Subcutaneous abdominal adipose tissue (tissue), 5 donors: ENCODE measurements around the gene LRP2.

ENCODE experiments used
- H3K27ac ChIP-seq: one replicate; pipeline ENCODE4 v1.7.0; 2013; ENCODE audit warnings: low read depth, mild to moderate bottlenecking, inconsistent platforms, low read length, moderate library complexity
- H3K27me3 ChIP-seq, 5 donors: one replicate each; pipeline ENCODE4 v1.7.0; 2013; ENCODE audit warnings: low read length in 5 of 5, inconsistent platforms in 1 of 5; ENCODE audit not compliant: control insufficient read depth in 5 of 5, insufficient read depth in 4 of 5
- H3K36me3 ChIP-seq, 5 donors: one replicate each; pipeline ENCODE4 v1.7.0; 2013; ENCODE audit warnings: low read length in 5 of 5; ENCODE audit not compliant: control insufficient read depth in 5 of 5, insufficient read depth in 5 of 5
- H3K4me1 ChIP-seq, 5 donors: one replicate each; pipeline ENCODE4 v1.7.0; 2013; ENCODE audit warnings: low read length in 5 of 5, mild to moderate bottlenecking in 3 of 5, moderate library complexity in 1 of 5; ENCODE audit not compliant: control insufficient read depth in 5 of 5, insufficient read depth in 5 of 5
- H3K4me3 ChIP-seq, 5 donors: one replicate each; pipeline ENCODE4 v1.7.0; 2013; ENCODE audit warnings: low read length in 5 of 5, low read depth in 1 of 5
- H3K9ac ChIP-seq, 5 donors: one replicate each; pipeline ENCODE4 v1.7.0; 2013; ENCODE audit warnings: low read length in 5 of 5, mild to moderate bottlenecking in 4 of 5, moderate library complexity in 3 of 5
- H3K9me3 ChIP-seq, 5 donors: one replicate each; pipeline ENCODE4 v1.7.0; 2013; ENCODE audit warnings: low read length in 5 of 5; ENCODE audit not compliant: control insufficient read depth in 5 of 5
- donor health status: healthy.
- donor health status: healthy.
- donor health status: healthy.
- donor health status: healthy.
- donor health status: healthy.

LRP2 gene

DNA sequence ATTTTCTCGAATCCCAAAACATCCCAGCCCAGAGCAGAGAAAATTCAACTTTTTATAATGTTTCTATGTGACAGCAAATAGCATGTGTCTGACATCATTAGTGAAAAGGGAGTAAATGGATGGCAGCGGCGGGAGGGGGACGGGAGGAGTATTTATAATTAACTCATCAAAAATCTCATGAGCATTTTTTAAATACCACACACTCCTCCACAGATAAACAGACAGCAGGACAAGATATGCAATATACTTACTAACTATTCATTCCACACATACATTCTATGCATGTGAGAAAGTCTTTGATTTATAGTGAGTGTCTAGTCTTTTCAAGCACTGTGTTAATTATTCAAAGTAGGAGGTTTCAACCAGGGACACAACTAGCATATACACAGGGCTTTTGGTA lies 107.6 kb downstream of the LRP2 start:
- H3K4me1 ChIP-seq, result no peaks in the 10 kb centered on the region
- H3K36me3 ChIP-seq, result no peaks in the 10 kb centered on the region
- no peak overlapping the region for H3K27ac ChIP-seq
- H3K4me3 ChIP-seq, result no peak overlapping the region
- H3K9me3 ChIP-seq, result no peaks in the 10 kb centered on the region
- no peaks in the 10 kb centered on the region for H3K27me3 ChIP-seq
- H3K9ac ChIP-seq, result no peak overlapping the region

GRCh38 chr2:169247211-169247610 lies 115.1 kb downstream of the LRP2 start:
- Histone ChIP-seq H3K9me3 (no peaks in the 10 kb centered on the region), H3K27me3 (no peaks in the 10 kb centered on the region), H3K36me3 (no peaks in the 10 kb centered on the region), H3K27ac (no peak overlapping the region), H3K9ac (no peak overlapping the region), H3K4me3 (no peak overlapping the region), H3K4me1 (no peaks in the 10 kb centered on the region)

DNA sequence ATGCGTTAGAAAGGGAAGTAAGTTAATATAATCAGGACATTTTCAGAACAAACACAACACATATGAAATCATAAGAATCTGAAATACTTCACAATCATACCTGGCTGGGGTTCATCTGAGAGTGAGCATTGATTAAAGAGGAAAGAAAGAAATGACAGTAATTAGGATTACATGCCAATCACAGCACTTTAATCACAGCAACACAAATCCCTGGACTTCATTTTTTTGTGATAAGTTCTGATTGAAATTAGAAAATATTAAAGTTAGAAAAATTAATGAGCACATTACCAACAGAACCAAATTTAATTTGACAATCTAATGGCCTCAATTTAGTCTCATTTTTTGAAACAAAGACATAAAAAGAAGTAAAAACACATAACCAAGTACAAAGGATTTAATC lies 121.9 kb downstream of the LRP2 start:
- H3K27ac ChIP-seq, result no peak overlapping the region

GRCh38 chr2:169237939-169238338 lies 124.4 kb downstream of the LRP2 start:
- H3K4me3 ChIP-seq, result no peak overlapping the region
- H3K27me3 ChIP-seq, result no peaks in the 10 kb centered on the region
- no peaks in the 10 kb centered on the region for H3K4me1 ChIP-seq
- H3K9ac ChIP-seq, result no peak overlapping the region
- H3K36me3 ChIP-seq, result no peaks in the 10 kb centered on the region
- no peak overlapping the region for H3K27ac ChIP-seq
- no peaks in the 10 kb centered on the region for H3K9me3 ChIP-seq

More for the DNA sequence above, 121.9 kb downstream of the LRP2 start:
- H3K9me3 ChIP-seq, result no peaks in the 10 kb centered on the region
- H3K4me1 ChIP-seq, result no peaks in the 10 kb centered on the region
- H3K36me3 ChIP-seq, result no peaks in the 10 kb centered on the region
- no peaks in the 10 kb centered on the region for H3K27me3 ChIP-seq
- H3K9ac ChIP-seq, result no peak overlapping the region
- H3K4me3 ChIP-seq, result no peak overlapping the region

DNA sequence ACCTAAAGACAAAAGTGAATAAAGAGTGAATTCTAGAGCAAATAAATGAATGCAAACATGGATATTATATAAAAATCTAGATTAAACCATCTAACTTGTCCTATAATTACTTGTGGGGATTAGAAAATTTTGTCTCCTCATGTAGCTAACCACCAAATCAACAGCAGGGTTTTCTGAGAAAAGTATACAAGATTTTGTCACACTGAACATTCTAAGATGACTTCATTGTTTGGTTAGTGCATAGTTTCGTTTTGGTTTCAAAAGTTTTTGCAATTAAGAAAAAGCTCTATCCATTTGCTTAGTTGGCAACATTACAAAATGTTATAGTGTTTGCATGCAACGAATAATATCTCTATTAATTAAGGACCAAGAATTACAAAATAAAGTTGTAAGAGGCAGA lies 125.0 kb downstream of the LRP2 start:
- Histone ChIP-seq H3K27ac (no peak overlapping the region), H3K36me3 (no peaks in the 10 kb centered on the region), H3K4me3 (no peak overlapping the region), H3K9me3 (no peaks in the 10 kb centered on the region), H3K9ac (no peak overlapping the region), H3K4me1 (no peaks in the 10 kb centered on the region), H3K27me3 (peaks cover 0 to 4% (median 0%) of the 10 kb centered on the region in 5 donors)

GRCh38 chr2:169232551-169233154 lies 129.7 kb downstream of the LRP2 start:
- no peaks in the 10 kb centered on the region for H3K4me1 ChIP-seq
- no peaks in the 10 kb centered on the region for H3K36me3 ChIP-seq
- no peak overlapping the region for H3K9ac ChIP-seq
- no peak overlapping the region for H3K27ac ChIP-seq
- H3K4me3 ChIP-seq, result no peak overlapping the region
- no peaks in the 10 kb centered on the region for H3K9me3 ChIP-seq
- peaks cover 0 to 4% (median 0%) of the 10 kb centered on the region in 5 donors for H3K27me3 ChIP-seq

GRCh38 chr2:169230204-169230603 lies 132.1 kb downstream of the LRP2 start:
- Histone ChIP-seq H3K4me1 (no peaks in the 10 kb centered on the region), H3K9me3 (no peaks in the 10 kb centered on the region), H3K36me3 (no peaks in the 10 kb centered on the region), H3K27ac (no peak overlapping the region), H3K27me3 (peaks cover 0 to 4% (median 0%) of the 10 kb centered on the region in 5 donors), H3K9ac (no peak overlapping the region), H3K4me3 (no peak overlapping the region)

DNA sequence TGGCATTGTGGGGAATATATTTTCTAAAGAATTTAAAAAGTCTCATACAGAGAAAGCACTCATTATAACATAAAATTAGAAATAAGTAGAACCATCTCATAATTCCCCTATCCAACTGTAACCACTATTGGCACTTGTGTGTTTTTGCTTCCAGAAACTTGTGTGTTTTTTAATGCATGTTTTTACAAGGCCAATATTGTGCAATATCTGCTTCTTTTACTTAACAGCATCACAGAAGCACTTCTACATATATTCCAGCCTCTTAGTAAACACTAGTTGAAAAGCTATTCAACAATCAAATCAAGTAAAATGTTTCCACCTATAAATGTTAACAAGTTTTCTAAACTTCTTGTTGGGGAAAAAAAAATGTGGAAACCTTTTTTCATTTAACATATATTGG lies 132.7 kb downstream of the LRP2 start:
- Histone ChIP-seq H3K36me3 (no peaks in the 10 kb centered on the region), H3K4me1 (no peaks in the 10 kb centered on the region), H3K9me3 (no peaks in the 10 kb centered on the region), H3K4me3 (no peak overlapping the region), H3K27ac (no peak overlapping the region), H3K9ac (no peak overlapping the region), H3K27me3 (peaks cover 0 to 4% (median 0%) of the 10 kb centered on the region in 5 donors)

DNA sequence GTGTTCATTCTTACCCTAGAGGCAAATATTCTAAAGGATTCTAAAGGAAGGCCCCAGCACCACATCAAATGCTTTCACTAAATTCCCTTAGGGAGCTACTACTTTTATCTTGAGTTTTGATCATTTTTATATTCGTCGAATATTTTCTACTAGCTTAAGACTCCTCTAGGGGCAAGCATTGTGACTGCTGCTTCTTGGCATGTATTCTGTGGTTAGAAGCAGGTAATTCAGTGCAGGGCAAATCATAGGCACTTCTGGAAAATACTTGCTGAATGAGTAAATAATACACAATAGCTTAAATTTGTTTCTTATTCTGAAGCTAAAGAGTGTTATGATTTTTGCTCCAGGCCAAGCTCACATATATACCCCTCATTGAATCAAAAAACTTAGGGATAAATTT lies 136.4 kb downstream of the LRP2 start:
- Histone ChIP-seq H3K27ac (no peak overlapping the region), H3K27me3 (no peaks in the 10 kb centered on the region), H3K4me1 (no peaks in the 10 kb centered on the region), H3K4me3 (no peak overlapping the region), H3K9me3 (no peaks in the 10 kb centered on the region), H3K36me3 (no peaks in the 10 kb centered on the region), H3K9ac (no peak overlapping the region)

DNA sequence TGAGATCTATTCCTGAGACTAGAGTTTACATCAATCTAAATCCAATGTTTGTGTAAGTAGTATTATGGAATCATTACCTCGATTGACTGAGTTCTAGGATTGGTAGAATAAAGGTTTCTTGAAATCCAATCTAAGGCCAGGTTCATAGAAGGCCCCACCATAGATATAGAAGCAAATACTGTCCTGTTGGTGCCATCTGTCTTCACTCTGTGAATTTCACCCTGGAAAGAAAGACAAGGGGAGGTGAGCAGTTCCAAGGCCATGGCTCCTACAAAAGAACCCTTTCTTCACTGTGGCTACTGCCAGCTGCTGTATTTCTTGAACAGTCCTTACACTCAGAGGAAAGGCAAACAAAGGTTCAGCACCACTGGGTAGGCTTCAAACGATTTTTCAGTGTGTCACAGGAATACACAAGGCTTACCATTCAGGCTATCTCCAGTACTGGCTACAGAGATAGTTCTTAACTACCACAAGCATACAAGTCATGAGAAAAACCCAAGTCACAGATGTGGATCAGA lies 137.0 kb downstream of the LRP2 start:
- Histone ChIP-seq H3K4me3 (no peak overlapping the region), H3K9ac (no peak overlapping the region), H3K36me3 (no peaks in the 10 kb centered on the region), H3K4me1 (no peaks in the 10 kb centered on the region), H3K9me3 (no peaks in the 10 kb centered on the region), H3K27me3 (no peaks in the 10 kb centered on the region), H3K27ac (no peak overlapping the region)
